ENCODE results near the gene MBD3L2.
"Not testable (repeated sequence)": the region's sequence is repeated elsewhere in the genome, so short reads cannot be mapped to it uniquely, and the experiment has no call there.

Gene MBD3L2

DNA sequence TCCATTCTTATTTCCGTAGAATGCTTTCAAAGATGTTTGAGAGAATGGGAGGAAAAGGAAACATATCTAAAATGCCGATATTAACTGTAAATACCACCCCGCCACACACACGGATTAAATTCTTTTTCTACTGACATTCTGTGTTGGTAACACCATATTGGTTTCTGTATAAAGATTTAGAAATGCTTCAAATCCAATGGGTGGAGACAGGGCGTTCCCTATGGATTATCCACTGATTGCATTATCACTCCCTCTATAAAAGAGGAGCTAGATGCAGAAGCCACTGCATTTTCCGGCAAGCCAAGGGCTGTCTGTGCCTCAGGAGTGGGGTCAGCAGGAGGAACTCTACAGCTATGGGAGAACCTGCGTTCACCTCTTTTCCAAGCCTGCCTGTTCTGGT lies at the start of gene MBD3L2:
MBD3L2 (plus strand) TSS at position 301 of the 400 bp plus-strand sequence; CDS start at position 354, 53 bp downstream.
- not testable (repeated sequence) for DNase-seq (ENCODE audit: low spot score)

DNA sequence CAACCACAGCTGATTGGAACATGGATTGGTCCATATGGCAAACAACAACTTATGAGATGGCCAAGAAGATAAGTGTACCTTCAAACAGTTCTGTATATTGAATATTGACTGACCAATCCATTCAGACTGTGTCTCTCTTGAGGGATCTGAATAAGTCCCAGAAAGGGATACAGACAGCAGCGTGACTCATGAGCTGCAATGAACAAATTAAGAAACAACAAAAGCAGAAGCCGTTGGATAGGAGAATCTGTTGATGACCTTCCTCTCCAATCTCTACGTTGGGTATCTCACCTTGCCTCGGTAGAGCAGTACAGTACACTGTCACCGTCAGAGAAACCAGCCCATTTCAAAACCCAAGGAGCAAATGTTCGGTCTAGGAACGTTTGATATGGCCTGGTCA lies 49.2 kb upstream of the MBD3L2 start:
- TF ChIP-seq, protein P1, sequence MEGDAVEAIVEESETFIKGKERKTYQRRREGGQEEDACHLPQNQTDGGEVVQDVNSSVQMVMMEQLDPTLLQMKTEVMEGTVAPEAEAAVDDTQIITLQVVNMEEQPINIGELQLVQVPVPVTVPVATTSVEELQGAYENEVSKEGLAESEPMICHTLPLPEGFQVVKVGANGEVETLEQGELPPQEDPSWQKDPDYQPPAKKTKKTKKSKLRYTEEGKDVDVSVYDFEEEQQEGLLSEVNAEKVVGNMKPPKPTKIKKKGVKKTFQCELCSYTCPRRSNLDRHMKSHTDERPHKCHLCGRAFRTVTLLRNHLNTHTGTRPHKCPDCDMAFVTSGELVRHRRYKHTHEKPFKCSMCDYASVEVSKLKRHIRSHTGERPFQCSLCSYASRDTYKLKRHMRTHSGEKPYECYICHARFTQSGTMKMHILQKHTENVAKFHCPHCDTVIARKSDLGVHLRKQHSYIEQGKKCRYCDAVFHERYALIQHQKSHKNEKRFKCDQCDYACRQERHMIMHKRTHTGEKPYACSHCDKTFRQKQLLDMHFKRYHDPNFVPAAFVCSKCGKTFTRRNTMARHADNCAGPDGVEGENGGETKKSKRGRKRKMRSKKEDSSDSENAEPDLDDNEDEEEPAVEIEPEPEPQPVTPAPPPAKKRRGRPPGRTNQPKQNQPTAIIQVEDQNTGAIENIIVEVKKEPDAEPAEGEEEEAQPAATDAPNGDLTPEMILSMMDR (IDR thresholded peaks at IDR 0.05; ENCODE audit: extremely low read depth, missing control alignments), result no peak
- no peak for DNase-seq (ENCODE audit: low spot score)

DNA sequence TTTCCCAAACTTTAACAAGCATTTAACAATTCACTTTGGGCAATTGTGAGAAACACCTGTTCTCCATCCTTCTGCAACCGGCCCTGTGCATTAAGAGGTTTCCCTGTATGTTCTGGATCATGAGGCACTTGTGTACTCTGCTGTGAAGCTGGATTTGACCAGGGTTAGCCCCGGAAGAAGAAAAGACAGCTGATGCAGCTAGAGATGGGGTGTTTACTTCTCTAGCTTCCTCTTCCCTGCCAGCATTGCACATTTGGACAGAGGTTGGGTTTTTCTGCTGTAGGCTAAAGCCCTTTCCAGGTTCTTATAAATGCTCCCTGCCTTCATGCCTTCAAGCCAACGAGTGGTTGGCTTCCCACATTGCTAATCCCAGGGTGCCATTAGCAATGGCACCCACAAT lies 48.8 kb upstream of the MBD3L2 start:
- no peak for DNase-seq (ENCODE audit: low spot score)
- TF ChIP-seq, protein P1 (IDR thresholded peaks at IDR 0.05; ENCODE audit: extremely low read depth, missing control alignments), result no peak

DNA sequence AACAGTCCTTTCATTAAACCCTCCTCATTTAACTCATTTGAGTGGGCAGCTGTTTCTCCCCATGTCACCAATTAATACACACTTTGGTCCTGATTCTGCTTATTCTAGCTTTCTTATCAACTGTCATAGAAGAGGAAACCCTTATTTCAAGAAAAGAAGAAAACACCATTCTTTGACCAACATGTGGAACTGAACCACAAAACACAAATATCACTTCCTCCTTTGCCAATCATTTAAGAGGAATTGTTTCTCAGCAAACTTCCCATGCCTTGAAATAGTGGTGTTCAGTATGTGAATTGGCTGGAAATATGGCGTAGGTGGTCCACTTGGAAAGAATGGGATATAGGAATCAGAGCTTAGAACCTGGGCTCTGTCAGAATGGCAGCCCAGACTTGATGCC lies 48.3 kb upstream of the MBD3L2 start:
- TF ChIP-seq, protein P1 (IDR thresholded peaks at IDR 0.05; ENCODE audit: extremely low read depth, missing control alignments), result no peak
- DNase-seq (ENCODE audit: low spot score), result no peak

DNA sequence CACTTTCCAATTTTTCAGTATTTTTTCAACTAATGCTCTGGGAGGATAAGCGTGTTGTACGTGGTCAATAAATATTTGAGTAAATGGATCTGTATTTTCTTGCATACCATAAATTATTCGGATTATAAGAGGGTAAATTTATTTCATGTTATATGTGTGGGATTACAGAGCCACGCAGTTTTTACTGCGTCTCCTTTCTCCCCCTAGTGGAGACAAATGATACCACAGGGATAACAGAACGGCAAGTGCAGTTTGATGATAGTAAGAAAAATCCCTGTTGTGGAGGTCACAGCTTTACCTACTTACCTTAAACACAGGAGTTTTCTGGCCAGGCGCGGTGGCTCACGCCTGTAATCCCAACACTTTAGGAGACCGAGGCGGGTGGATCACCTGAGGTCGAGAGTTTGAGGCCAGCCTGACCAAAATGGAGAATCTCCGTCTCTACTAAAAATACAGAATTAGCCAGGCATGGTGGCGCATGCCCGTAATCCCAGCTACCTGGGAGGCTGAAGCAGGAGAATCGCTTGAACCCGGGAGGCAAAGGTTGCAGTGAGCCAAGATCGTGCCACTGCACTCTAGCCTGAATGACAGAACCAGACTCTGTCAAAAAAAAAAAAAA lies 44.7 kb upstream of the MBD3L2 start:
- TF ChIP-seq, protein P1 (IDR thresholded peaks at IDR 0.05; ENCODE audit: extremely low read depth, missing control alignments), result no peak
- no peak for DNase-seq (ENCODE audit: low spot score)

DNA sequence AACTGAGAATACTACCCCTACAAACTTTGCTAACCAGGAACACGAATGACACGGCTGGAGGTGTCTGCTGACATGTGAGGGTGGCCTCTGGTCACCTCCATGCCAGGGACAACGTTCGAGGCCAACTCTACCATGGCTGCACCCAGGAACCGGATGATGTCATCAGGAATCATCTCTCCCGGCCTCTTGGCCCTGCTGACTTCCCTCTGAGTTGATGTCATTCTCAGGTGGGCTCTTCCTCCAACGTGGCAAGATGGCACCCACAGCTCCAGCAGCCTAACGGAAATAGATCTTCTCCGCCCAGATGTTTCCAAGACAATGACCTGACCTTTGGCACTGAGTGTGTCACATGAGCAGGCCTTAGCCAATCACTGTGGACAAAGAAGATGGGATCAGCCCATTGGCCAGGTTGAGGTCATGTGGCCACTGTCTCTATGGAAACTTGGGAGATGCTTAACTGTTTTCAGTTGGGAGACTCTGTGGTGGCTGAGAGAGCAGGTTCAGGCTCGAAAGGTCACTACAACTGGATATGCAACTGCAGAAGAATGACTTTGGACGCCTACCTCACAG lies 42.9 kb upstream of the MBD3L2 start:
- TF ChIP-seq, protein P1 (IDR thresholded peaks at IDR 0.05; ENCODE audit: extremely low read depth, missing control alignments), result no peak
- DNase-seq (ENCODE audit: low spot score), result no peak

DNA sequence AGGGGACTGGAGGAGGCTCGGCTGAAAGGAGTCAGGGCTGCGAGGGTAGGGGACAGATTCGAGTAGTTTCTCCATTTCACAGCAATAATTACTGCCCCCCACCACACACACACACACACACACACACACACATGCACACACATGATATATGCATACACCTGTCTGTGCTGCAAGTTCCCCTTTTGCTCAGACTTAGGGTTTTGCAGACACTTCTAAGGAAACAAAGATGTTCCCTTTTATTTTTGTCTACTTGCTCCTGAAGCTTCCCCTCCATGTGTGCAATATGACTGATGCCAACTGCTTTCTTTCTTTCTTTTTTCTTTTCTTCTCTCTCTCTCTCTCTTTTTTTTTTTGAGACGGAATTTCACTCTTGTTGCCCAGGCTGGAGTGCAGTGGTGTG lies 41.3 kb upstream of the MBD3L2 start:
- DNase-seq (ENCODE audit: low spot score), result no peak
- TF ChIP-seq, protein P1 (IDR thresholded peaks at IDR 0.05; ENCODE audit: extremely low read depth, missing control alignments), result no peak

All from GM20000 (cell line).